B cell (primary cell): ENCODE results near the gene WNT11.

Source experiments
- CTCF ChIP-seq: fragments of 200-600 bp; IDR thresholded peaks from one replicate; pipeline ENCODE4 v1.8.0; 2022; ENCODE audit warnings: antibody characterized with exemption, mild to moderate bottlenecking
- EZH2 ChIP-seq: IDR thresholded peaks from 2 replicates; pipeline ENCODE4 v1.6.1; 2012; ENCODE audit warnings: borderline replicate concordance, low read depth, mild to moderate bottlenecking, moderate library complexity, low read length; ENCODE audit not compliant: insufficient read depth, poor library complexity, severe bottlenecking

GRCh38 chr11:76194872-76195668 is 11.2 kb downstream of the WNT11 start:
- no peak for TF ChIP-seq CTCF
- no peak for TF ChIP-seq EZH2
